Measurements from ENCODE around the gene VAV3. TPM values are rescaled to one million over a fixed set of nuclear protein-coding genes. Genes with fewer than 3 reads are reported as not detected.

Gene VAV3
- total and polyA plus RNA-seq, 9 of the 15 experiments (the other 6 are each of a cell fraction or from before 2014, with no cell fraction given), result not detected

DNA sequence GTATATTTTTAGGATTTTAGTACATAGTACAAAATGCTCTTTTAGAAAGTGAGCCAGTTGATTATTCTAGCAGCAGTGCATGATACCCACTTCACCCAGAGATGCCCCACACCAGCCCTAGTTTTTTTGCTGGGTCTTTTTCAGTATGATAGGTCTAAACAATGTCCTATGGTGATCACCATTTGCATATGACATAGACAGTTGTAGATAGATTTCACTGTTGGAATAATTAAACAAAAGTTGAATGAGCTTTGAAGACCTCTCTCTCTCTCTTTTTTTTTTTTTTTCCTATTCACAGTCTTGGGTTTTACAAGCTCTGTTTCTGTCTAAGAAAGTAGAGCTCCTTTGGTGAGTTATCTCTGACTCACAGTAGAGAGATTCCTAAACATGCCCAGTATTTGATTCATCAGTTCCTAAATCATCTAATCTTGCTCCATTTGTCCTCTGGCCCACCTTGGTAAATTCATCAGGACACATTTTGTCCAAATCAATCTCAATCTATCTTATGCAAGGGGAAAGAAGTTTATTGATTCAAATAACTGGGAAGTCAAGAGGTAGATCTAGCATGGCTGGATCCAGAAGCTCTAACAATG, 44.7 kb upstream of the VAV3 start:
- no peaks in the 10 kb centered on the region for H4K20me1 ChIP-seq (replicated peaks; ENCODE audit: control insufficient read depth, insufficient read depth, low read length)
- H3K79me2 ChIP-seq (ENCODE audit: control insufficient read depth, insufficient read depth, low read length), result no peaks in the 10 kb centered on the region
- H3K36me3 ChIP-seq (ENCODE audit: control insufficient read depth, insufficient read depth, low read length), result no peaks in the 10 kb centered on the region
- CTCF ChIA-PET (ENCODE audit: low intra/inter-chr PET ratio), result no interaction called here
- no peaks in the 10 kb centered on the region for H3K9me3 ChIP-seq (replicated peaks; ENCODE audit: control insufficient read depth, insufficient read depth, low read depth, low read length)
- no peaks in the 10 kb centered on the region for H3K9me1 ChIP-seq (ENCODE audit: control insufficient read depth, insufficient read depth, low read length)
- POLR2A ChIA-PET, result interaction anchor here (0.7 kb wide), 1 partner anchor 25 kb away, joined by 3 read pairs; no protein-coding TSS in a partner anchor
- no peak for DNase-seq (ENCODE audit: extremely low read depth in 1 of 4, low spot score in 3 of 4)
- intact Hi-C loops (cut with micrococcal nuclease) (no loop called here), in situ Hi-C loops (cut with MboI) (no loop called here)
- no peak overlapping the region for H3K9ac ChIP-seq (ENCODE audit: insufficient read depth in 1 of 2, low read depth in 2 of 2, low read length in 2 of 2)
- H3K4me3 ChIP-seq, result no peak overlapping the region
- no peak overlapping the region for H2AFZ ChIP-seq (ENCODE audit: low read depth, low read length)
- FAIRE-seq, result no peak
- H3K4me2 ChIP-seq (ENCODE audit: insufficient read depth, low read length), result no peak overlapping the region
- no peak overlapping the region for H3K27ac ChIP-seq (ENCODE audit: extremely low read depth, low read depth, low read length)
- ATAC-seq, result no peak
- no TSS peak for BruUV-seq (replicated peaks)
- no peaks in the 10 kb centered on the region for H3K4me1 ChIP-seq (replicated peaks in 1 of 2; ENCODE audit: control insufficient read depth in 2 of 2, insufficient read depth in 2 of 2, low read length in 2 of 2)
- H3K27me3 ChIP-seq (ENCODE audit: control insufficient read depth in 2 of 2, insufficient read depth in 2 of 2, low read length in 2 of 2), result no peaks in the 10 kb centered on the region; a peak in 1 of 5 replicates
- TF ChIP-seq HDAC3 (IDR thresholded peaks at IDR 0.05; ENCODE audit: borderline replicate concordance, partially characterized antibody), result no peak
- TF ChIP-seq, protein P1, sequence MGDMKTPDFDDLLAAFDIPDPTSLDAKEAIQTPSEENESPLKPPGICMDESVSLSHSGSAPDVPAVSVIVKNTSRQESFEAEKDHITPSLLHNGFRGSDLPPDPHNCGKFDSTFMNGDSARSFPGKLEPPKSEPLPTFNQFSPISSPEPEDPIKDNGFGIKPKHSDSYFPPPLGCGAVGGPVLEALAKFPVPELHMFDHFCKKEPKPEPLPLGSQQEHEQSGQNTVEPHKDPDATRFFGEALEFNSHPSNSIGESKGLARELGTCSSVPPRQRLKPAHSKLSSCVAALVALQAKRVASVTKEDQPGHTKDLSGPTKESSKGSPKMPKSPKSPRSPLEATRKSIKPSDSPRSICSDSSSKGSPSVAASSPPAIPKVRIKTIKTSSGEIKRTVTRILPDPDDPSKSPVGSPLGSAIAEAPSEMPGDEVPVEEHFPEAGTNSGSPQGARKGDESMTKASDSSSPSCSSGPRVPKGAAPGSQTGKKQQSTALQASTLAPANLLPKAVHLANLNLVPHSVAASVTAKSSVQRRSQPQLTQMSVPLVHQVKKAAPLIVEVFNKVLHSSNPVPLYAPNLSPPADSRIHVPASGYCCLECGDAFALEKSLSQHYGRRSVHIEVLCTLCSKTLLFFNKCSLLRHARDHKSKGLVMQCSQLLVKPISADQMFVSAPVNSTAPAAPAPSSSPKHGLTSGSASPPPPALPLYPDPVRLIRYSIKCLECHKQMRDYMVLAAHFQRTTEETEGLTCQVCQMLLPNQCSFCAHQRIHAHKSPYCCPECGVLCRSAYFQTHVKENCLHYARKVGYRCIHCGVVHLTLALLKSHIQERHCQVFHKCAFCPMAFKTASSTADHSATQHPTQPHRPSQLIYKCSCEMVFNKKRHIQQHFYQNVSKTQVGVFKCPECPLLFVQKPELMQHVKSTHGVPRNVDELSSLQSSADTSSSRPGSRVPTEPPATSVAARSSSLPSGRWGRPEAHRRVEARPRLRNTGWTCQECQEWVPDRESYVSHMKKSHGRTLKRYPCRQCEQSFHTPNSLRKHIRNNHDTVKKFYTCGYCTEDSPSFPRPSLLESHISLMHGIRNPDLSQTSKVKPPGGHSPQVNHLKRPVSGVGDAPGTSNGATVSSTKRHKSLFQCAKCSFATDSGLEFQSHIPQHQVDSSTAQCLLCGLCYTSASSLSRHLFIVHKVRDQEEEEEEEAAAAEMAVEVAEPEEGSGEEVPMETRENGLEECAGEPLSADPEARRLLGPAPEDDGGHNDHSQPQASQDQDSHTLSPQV (IDR thresholded peaks at IDR 0.05), result no peak
- TF ChIP-seq, protein P2, sequence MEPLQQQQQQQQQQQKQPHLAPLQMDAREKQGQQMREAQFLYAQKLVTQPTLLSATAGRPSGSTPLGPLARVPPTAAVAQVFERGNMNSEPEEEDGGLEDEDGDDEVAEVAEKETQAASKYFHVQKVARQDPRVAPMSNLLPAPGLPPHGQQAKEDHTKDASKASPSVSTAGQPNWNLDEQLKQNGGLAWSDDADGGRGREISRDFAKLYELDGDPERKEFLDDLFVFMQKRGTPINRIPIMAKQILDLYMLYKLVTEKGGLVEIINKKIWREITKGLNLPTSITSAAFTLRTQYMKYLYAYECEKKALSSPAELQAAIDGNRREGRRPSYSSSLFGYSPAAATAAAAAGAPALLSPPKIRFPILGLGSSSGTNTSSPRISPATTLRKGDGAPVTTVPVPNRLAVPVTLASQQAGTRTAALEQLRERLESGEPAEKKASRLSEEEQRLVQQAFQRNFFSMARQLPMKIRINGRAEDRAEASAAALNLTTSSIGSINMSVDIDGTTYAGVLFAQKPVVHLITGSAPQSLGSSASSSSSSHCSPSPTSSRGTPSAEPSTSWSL (CRISPR knock-in tag; IDR thresholded peaks at IDR 0.05; ENCODE audit: borderline replicate concordance), result no peak
- TF ChIP-seq, protein P3, sequence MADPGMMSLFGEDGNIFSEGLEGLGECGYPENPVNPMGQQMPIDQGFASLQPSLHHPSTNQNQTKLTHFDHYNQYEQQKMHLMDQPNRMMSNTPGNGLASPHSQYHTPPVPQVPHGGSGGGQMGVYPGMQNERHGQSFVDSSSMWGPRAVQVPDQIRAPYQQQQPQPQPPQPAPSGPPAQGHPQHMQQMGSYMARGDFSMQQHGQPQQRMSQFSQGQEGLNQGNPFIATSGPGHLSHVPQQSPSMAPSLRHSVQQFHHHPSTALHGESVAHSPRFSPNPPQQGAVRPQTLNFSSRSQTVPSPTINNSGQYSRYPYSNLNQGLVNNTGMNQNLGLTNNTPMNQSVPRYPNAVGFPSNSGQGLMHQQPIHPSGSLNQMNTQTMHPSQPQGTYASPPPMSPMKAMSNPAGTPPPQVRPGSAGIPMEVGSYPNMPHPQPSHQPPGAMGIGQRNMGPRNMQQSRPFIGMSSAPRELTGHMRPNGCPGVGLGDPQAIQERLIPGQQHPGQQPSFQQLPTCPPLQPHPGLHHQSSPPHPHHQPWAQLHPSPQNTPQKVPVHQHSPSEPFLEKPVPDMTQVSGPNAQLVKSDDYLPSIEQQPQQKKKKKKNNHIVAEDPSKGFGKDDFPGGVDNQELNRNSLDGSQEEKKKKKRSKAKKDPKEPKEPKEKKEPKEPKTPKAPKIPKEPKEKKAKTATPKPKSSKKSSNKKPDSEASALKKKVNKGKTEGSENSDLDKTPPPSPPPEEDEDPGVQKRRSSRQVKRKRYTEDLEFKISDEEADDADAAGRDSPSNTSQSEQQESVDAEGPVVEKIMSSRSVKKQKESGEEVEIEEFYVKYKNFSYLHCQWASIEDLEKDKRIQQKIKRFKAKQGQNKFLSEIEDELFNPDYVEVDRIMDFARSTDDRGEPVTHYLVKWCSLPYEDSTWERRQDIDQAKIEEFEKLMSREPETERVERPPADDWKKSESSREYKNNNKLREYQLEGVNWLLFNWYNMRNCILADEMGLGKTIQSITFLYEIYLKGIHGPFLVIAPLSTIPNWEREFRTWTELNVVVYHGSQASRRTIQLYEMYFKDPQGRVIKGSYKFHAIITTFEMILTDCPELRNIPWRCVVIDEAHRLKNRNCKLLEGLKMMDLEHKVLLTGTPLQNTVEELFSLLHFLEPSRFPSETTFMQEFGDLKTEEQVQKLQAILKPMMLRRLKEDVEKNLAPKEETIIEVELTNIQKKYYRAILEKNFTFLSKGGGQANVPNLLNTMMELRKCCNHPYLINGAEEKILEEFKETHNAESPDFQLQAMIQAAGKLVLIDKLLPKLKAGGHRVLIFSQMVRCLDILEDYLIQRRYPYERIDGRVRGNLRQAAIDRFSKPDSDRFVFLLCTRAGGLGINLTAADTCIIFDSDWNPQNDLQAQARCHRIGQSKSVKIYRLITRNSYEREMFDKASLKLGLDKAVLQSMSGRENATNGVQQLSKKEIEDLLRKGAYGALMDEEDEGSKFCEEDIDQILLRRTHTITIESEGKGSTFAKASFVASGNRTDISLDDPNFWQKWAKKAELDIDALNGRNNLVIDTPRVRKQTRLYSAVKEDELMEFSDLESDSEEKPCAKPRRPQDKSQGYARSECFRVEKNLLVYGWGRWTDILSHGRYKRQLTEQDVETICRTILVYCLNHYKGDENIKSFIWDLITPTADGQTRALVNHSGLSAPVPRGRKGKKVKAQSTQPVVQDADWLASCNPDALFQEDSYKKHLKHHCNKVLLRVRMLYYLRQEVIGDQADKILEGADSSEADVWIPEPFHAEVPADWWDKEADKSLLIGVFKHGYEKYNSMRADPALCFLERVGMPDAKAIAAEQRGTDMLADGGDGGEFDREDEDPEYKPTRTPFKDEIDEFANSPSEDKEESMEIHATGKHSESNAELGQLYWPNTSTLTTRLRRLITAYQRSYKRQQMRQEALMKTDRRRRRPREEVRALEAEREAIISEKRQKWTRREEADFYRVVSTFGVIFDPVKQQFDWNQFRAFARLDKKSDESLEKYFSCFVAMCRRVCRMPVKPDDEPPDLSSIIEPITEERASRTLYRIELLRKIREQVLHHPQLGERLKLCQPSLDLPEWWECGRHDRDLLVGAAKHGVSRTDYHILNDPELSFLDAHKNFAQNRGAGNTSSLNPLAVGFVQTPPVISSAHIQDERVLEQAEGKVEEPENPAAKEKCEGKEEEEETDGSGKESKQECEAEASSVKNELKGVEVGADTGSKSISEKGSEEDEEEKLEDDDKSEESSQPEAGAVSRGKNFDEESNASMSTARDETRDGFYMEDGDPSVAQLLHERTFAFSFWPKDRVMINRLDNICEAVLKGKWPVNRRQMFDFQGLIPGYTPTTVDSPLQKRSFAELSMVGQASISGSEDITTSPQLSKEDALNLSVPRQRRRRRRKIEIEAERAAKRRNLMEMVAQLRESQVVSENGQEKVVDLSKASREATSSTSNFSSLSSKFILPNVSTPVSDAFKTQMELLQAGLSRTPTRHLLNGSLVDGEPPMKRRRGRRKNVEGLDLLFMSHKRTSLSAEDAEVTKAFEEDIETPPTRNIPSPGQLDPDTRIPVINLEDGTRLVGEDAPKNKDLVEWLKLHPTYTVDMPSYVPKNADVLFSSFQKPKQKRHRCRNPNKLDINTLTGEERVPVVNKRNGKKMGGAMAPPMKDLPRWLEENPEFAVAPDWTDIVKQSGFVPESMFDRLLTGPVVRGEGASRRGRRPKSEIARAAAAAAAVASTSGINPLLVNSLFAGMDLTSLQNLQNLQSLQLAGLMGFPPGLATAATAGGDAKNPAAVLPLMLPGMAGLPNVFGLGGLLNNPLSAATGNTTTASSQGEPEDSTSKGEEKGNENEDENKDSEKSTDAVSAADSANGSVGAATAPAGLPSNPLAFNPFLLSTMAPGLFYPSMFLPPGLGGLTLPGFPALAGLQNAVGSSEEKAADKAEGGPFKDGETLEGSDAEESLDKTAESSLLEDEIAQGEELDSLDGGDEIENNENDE (IDR thresholded peaks at IDR 0.05; ENCODE audit: low read depth, low read length), result no peak
